ENCODE data around the gene DDC.

DNA sequence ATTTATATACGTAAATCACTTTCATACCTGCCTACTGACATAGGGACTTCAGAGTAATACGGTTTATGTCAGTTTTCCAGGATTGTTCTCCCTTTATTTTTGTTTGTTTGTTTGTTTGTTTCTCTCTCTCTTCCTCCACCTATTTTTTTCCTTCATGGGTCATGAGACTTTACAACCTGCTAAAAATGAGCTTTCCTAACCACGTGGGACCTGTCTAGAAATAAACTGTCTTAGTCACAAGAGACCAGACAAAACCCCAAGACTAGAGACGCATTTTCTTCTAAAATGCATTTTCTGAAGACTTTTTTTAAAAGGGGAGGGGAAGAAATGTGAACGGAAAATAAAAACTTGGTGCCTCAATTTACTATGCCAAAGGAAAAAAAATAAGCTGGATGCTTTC is 74.0 kb downstream of the DDC start:
- no peak for TF ChIP-seq CTCF (IDR thresholded peaks at IDR 0.05)
- no peak for TF ChIP-seq POLR2A (IDR thresholded peaks at IDR 0.05; ENCODE audit: low read depth)
- no peak for TF ChIP-seq POLR2AphosphoS5 (IDR thresholded peaks at IDR 0.05)
- TF ChIP-seq EP300 (IDR thresholded peaks at IDR 0.05), result no peak

All from esophagus muscularis mucosa (tissue), 4 donors.